Stimulated activated CD8-positive, alpha-beta memory T cell treated with anti-CD3 and anti-CD28 coated beads, Interleukin-4, amount 100 ng/mL, for 4 hours (primary cell): ENCODE results near the gene AJAP1.

Experiments
- DNase-seq, 2 donors: peaks; one replicate each; pipeline ENCODE4 v3.0.0-alpha.2; 2020; ENCODE audit warnings: low read depth in 2 of 2, low spot score in 1 of 2

The AJAP1 gene

GRCh38 chr1:4768553-4768952 is 114.1 kb downstream of the AJAP1 start:
- no peak for DNase-seq

DNA sequence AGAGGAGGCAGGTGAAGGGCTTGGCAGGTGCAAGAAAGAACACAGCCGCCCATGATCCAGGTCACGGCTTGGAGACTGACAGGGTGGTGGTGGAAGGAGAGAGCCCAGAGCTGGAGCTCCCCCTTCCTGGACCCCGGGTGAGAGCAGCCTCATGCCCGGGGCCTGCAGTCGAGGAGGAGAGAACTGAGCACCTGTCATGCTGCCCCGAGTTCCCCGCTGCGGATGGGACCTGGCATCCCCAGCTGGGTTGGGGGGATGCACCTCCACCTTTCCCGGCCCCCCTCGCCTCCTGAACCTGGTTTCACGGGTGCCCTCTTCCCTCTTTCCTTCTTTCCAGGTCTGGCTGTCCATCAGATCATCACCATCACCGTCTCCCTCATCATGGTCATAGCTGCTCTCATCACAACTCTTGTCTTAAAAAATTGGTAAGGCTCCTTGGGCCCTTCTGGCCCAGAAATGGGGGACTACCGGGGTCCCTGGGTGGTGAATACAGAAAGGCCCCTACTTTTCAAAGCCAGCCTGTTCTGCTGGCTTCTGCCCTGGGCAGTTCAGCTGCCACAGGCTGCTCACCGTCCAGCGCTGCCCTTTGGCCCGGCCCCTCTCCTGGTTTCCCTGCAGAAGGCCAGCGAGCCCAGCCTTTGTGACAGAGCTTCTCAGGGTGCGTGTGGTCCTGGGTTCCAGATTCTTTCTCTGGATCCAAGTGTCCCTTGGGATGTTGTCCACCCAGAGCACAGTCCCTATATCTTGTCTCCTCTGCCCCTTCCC is 115.3 kb downstream of the AJAP1 start:
- DNase-seq: no peak

- no peak for DNase-seq
These were observed 116.3 kb downstream of the AJAP1 start for GRCh38 chr1:4770713-4771112.

- DNase-seq: no peak
These were observed 116.9 kb downstream of the AJAP1 start for GRCh38 chr1:4771267-4771666.

GRCh38 chr1:4771721-4772120 is 117.3 kb downstream of the AJAP1 start:
- DNase-seq: no peak

DNA sequence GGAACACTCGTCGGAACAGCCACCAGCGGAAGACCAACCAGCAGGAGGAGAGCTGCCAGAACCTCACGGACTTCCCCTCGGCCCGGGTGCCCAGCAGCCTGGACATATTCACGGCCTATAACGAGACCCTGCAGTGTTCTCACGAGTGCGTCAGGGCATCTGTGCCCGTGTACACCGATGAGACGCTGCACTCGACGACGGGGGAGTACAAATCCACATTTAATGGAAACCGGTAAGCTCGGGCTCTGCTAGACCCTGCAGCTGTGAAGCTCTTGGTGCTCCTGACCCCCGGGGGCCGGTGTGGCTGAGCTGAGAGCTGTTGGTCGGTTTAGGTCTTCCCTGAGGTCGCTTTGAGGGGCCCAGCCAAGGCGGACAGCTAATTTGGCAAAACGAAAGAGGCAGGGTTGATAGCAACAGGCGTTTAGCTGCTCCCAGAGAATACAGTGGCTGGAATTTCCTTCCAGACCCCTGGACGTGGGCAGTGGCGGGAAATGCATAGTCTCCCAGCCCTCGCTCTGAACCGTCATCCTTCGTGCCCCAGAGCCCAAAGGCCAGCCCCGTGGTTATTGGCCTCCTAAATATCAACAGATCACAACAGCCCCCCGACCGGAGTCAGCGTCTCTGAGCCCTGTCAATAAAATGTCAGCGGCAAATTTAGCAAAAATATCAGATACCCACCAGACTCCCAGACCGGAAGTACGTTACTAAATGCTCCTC is 118.0 kb downstream of the AJAP1 start:
- DNase-seq: no peak

- DNase-seq: no peak
These were observed 118.8 kb downstream of the AJAP1 start for GRCh38 chr1:4773226-4773625.

GRCh38 chr1:4775506-4775905 is 121.1 kb downstream of the AJAP1 start:
- DNase-seq: no peak

DNA sequence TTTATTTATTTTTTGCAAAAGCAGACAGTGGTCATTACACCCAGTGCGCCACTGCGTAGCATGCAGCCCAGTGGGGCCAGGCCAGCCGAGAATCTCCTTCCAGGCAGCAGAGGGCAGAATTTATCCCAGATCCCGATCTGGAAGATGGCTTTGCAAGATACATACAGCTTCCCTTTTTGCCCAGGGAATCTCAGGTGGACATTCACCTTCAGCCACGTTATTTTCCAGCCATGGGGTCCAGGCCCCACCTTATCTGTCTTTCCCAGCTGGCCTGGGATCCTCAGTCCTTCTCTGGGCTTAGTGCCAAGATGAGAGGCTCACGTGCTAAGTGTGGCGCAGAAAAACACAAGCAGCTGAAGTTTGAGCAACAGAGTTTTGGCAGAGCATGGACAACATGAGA is 123.6 kb downstream of the AJAP1 start:
- DNase-seq: no peak

DNA sequence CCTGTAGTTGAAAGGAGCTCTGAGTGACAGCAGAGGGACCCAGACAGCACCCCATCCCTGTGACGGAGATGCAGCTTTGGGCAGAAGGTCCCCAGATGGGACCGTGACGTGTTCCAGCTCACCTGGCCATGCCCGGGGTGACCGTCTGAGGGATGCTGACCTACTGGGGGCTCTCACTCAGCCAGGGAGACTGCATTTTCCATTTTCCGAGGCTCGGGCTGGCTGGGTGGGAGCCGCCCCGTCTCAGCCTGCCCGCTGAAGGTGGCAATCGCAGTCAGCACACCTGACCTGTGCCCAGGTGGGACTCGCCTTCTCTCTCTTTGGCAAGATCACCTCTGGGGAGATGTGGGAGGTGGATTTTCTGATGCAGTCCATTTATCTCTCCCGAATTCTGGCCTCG is 127.2 kb downstream of the AJAP1 start:
- no peak for DNase-seq

DNA sequence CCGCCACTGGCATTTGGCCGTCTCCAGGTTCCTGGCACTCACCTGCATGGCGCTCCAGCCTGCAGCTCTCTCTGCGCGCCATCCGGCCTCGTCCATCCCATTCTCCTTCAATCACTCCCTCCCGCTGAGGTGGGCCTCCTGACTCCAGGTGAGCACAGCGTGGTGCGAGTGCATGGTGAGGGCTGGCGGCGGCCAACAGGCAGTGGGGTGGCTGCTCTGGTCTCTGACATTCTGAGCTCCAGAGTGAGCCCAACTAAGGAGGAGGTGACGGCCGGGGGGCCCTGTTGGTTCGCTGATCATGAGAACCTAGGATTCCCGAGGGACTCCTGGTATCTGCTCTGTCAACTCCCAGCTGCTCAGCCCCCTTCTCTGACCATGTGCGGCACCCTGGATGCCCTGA is 130.4 kb downstream of the AJAP1 start:
- no peak for DNase-seq

- DNase-seq: no peak
These were observed 131.6 kb downstream of the AJAP1 start for GRCh38 chr1:4786055-4786454.

DNA sequence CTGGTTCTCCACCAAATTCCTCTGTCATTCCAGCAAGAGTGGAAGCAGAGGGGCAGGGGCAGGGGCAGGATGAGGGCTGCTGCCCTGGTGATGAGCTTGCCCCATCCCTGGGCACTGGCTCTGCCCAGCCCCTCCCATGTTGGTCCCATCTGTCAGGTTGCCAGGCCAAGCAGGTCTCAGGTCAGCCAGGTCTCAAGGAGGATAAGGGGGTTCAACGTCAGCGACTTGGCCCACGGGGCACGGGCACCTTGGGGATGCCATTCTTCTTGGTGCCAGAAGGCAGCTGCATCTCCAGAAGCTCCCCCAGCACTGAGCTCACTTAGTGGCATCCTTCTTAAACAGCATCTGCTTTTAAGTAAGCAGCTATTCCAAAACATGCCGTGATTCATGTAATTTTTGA is 133.1 kb downstream of the AJAP1 start:
- no peak for DNase-seq

- DNase-seq: no peak
These were observed 138.2 kb downstream of the AJAP1 start for GRCh38 chr1:4792565-4792964.

GRCh38 chr1:4794020-4794780 is 139.8 kb downstream of the AJAP1 start:
- no peak for DNase-seq

DNA sequence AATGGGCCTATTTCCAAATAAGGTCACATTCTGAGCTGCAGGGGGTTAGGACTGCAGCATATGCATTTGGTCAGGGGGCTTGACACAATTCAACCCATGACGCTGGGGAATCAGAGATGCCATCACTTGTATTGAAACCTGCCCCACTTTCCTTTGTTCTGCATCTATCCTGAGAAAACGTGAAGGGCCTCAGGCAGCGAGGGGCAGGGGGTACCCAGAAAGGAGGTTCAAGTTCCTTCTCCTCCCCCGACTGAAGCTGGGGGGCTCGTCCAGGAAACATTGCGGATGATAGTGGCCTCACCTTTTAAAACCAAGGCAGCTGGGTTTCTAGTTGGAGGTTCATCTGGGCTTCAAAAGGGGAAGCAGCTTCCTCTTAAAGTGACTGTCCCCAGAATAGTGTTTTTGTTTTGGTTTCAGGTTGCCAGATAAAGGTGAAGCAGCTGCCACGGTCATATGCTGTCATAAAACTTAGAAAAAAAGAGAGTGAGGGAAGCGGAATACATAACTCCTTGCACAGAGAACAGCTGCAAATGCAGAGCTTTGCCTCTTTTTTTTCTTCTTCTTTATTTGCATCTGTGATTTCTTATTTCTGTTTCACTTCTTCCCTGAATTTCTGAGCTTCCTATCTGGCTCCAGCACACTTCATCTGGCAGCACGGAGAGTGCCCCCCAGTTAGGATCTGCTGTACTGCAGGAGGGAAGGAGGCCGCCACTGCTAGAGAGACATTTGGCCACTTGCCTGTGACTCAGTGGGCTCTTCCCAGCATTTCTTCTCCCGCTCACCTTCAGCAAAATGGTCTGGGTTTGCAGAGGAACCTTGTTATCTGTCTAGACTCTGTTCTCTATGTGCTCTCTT is 142.0 kb downstream of the AJAP1 start:
- DNase-seq: no peak

DNA sequence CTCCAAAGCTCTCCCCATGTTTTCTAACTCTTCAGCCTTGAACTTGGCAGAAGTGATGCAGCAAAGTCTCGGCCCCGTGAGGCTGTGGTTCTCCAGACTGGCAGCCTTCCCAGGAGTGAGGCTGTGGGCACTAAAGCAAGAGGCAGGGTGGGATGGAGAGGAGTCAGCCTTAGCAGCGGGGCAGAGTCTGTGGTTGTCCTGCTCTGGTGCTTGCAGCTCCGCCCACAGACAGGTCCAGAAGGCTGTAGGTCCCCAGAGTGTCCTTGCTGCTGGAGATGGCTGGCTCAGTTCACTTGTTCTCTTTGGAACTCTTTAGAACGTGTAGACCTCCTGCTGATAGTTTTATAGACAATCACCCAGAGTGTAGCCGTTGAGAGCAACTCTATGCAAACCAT is 142.6 kb downstream of the AJAP1 start:
- DNase-seq: no peak

- no peak for DNase-seq
These were observed 143.0 kb downstream of the AJAP1 start for GRCh38 chr1:4797429-4797828.

GRCh38 chr1:4801192-4801924 is 146.9 kb downstream of the AJAP1 start:
- no peak for DNase-seq

GRCh38 chr1:4802024-4802423 is 147.6 kb downstream of the AJAP1 start:
- DNase-seq: no peak
